ENCODE results near the gene ATP5PB. TPM values are rescaled to one million over a fixed set of nuclear protein-coding genes. Genes with fewer than 3 reads are reported as not detected.

The ATP5PB gene
- total RNA-seq, 1 donor from 2014 or later = 161 TPM

DNA sequence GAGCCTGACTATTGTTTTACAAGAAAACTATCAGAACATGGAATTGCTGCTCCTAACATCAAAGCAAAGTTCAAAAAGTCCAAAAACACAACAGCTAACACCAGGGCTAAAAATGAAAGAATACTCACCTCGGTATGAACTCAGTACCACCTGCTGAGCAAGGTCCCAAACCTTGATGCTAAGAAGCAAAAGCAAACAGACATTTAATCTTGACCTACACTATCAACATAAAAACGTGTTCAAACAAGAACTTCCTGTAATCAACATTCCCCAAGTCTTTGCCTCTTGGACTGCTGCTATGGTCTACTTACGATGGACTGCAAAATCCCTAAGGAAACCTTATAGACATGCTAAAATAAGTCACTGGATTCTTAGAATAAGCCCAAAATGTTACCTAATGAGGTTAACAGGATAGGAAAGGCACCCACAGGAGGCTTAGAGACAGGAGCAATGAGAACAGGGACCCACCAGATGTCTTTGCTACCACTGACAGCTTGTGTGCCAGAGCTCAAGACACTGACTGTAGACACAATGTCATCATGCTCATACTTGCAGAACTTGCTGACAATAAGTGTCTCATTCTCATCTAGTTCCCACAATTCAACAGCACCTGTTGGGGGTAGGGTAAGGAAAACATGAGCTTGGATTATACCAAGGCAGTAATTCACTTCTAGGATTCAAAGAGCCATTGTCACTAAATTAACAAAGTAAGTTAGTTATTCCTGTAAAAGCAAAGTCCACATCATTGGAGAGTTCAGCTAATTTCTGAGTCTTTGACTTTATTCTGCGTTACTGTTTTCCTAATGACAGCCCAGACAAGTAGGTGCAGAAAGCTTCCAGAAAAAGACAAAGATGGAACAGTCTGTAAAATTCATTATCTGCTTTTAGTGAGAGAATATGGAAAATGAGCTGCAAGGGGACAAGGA lies 2.0 kb upstream of the ATP5PB start:
- DNase-seq (ENCODE audit: low spot score) = no peak

DNA sequence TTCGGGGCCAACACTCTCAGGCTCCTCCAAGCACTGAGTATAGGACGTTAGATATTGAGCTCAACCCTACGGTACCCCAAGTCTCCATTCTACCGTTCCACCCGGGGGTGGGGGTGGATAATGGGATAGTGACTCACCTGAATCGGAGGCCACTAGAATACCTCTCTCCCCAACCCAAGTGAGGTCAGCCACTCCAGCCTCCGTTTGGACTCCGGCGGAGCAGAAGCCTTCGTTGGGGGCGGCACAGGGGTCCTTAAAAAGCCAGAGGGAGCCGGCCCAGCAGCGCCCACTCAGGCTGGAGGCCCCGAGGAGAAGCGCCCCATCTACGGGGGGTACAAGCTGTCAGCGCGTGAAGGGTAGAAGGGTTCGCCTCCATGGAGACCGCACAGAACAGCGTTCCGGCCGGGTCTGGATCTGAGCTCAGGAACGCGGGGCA lies 764 bp upstream of the ATP5PB start:
- DNase-seq (ENCODE audit: low spot score) = no peak

DNA sequence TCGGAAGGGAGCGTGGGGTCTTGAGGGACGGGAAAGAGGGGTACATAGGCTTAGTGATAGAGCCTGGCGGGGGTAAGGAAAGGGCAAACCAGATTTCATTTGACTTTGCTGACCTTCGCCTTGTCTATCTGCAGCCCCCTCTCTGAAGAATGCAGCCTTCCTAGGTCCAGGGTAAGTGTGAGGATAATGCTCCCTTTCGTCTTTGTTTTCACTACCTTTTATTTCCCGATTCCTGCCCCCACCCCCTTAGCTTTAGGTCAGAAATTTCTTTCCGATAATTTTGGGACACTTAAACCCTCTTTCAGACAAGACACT lies 396 bp downstream of the ATP5PB start:
- DNase-seq (ENCODE audit: low spot score) = no peak

DNA sequence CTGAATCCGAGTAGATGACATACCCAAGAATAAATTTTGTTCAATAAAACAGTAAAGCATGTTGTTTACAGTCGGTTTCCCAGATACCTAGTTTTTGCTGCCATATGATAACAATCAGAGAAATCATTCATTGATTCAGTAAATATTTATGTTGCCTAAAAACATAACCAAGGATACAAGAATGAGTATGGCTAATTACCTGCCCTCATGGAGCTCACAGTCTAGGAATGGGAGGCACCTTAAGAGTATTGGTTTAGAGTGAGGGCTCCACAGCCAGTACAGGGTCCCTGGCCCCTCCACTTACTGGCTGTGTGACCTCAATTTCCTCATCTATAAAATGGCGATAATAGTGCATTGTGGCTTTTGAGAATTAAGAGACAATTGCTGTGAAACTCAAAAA lies 921 bp downstream of the ATP5PB start:
- DNase-seq (ENCODE audit: low spot score) = no peak

DNA sequence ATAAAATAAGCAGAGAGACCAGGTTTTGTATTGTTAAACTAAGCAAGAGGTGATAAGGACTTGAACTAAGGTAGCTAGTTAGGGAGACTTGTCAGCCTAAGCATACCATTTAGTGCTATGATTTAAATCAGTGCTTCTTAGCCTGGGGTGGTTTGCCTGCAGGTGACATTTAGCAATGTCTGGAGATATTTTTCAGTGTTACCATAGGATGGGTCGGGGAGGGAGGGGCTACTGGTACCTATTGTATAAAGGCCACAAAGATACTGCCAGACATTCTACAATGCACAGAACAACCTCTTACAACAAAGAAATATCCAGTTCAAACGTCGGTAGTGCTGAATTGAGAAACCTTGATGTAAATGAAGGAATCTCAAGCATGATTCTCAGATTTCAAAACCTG lies 3.3 kb downstream of the ATP5PB start:
- no peak for DNase-seq (ENCODE audit: low spot score)

DNA sequence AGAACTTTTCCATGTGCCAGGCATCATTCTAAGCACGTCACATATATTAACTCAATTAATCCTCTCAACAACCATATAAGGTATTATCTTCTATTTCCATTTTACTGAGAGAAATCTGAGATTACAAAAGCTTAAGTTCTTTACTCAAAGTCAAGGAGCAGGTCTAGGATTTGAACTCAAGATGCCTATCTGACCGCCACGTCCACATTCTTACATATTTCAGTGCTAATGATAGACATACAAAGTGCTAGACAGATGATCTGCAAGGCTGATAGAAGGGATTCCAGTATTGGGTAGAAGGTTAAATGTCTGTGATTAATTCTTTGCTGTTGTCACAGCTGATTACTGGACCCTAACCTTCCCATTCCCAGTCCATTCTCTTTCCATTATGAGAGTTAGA lies 4.4 kb downstream of the ATP5PB start:
- DNase-seq (ENCODE audit: low spot score) = no peak

DNA sequence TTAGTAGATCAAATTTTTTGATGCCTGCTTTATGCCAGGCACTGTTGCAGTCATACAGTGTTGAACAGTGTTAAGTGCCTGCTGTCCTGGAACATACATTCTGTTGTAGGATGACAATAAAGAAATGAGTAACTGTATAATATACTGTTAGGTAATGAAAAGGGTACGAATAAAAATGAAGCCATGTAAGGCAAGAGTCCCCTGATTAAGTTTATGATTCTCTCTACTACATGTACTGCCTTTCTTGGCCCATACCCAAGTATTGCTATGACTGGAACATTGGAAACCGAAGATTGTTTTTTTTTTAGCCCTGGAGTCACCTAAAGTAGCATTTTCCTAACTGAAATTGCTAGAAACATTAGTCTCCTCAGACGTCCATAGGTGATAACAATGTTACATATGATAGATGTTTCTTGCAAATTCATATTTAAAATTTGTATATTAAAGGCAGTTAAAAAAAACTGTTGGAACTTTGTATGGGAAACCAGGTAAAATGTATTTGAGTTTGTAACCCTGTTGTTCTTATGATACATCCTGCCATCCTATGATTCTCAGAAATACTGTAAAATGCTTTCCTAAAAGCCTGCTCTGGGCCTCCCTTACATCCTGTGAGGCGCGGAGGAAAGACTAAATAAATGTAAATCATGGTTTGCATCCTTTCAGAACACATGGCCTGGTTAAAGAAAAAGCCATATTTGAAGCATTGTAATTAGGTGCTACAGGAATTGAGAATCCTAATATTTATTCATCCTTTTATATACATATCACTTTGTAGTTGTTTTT lies 5.8 kb downstream of the ATP5PB start:
- no peak for DNase-seq (ENCODE audit: low spot score)

DNA sequence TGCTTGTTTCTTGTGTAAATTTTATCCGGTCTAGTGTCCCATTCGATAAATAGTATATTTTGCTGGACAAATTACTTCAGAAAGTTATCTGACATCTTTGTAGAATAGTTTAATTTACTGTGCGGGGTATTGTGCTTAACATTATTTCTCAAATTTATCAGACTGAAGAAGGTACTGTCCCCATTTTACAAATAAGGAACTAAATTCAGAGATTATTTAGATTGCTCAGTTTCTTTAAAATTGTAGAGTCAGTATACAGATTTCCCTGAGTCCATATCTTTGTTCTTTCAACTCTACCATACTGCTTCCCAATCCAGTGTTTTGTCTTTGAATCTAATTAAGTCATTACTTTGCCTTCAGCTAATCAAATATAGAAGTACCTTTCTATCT lies 6.4 kb downstream of the ATP5PB start:
- no peak for DNase-seq (ENCODE audit: low spot score)

DNA sequence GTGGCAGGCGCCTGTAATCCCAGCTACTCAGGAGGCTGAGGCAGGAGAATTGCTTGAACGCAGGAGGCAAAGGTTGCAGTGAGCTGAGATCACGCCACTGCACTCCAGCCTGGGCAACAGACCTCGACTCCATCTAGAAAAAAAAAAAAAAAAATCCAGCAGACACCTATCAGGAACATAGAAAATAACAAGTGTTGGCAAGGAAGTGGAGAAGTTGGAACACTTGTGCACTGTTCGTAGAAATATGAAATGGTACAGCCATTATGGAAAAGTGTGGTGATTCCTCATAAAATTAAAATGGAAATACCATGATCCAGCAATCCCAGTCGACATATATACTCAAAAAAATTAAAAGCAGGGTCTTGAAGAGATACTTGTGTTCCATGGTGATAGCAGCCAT lies 12.5 kb downstream of the ATP5PB start:
- no peak for DNase-seq (ENCODE audit: low spot score)

DNA sequence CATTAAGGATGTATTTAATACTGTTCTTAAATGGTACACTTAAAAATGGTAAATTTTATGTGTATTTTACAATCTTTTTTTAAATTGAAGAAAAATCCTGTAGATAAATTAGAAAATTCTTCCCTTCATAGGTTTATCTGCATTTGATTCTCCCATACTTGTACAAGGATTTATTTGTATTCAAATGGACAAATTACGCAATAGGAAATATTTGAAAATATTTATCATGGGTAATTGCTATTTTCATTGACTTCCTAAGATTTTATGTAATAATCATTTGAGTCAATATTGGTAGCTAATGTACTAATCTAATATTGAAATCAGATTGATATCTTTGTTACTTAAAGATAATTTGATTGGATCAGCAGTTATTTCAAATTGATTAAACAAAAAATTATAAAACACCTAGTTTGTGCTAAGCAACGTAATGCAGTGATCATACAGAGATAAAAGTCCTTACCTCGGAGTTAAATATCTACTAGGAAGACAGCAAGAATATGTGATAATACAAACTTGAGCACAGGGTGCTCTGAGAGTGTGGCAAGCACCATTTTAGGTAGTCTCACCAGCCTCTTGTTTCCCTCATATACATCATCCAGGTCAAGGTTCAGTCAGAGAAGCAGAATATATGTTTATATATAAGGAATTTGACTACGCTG lies 13.2 kb downstream of the ATP5PB start:
- no peak for DNase-seq (ENCODE audit: low spot score)

DNA sequence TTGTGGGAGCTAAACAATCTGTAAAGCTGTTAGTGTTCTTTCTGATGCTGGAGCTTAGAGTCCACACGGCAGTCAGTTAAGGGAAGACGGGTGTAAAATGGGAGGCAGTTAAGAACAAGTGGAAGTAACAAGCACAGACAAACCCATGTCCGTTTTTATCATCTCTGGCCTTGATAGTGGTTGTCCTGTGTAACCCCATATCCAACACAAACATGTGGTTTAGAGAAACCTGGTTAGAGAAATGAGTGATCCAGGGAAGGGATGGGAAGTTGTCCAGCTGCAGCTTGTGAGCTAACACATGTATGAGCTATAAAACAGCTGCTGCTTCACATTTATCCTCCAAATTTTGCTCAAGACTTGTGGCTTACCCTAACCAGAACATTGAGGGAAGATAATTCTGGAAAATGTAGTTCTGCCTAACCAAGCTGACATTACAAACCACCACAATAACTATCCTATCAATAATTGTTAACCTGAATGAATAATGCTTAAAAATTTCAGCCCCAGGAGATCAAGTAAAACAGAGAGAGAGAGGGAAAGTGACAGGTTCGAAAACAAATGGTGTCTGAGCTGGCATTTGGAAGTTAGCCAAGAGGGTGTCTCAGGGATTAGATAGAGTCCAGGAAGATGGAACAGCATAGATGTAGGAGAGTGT lies 13.9 kb downstream of the ATP5PB start:
- no peak for DNase-seq (ENCODE audit: low spot score)

DNA sequence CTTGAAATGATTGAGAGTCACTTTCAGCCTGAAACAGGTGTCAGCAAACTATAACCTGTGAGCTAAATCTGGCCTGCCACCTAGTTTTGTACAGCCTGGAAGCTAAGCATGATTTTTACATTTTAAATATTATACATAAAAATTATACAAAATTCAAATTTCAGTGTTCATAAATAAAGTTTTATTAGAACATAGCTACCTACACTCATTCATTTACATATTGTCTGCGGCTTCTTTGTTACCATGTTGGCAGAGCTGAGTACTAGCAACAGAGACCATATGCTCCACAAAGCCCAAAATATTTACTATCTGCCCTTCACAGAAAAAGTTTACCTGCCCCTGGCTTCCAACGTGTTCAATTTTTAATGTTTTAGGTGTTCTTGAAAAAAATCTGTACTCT lies 16.5 kb downstream of the ATP5PB start:
- DNase-seq (ENCODE audit: low spot score) = no peak

DNA sequence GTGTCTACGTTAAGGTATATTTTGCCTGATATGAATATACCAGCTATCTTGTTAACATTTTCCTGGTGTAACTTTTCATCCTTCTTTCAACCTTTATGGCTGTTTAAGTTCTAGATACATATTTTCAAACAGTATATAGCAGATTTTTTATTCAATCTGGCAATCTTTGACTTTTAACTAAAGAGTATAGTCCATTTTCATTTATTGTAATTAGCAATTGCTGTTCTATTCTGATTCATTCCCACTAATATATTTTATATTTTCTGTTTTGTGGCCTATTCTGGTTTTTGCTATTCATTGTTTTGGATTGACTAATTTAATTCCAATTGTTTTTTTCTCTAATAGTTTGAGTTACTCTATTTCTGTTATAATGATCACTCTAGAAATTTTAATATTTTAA lies 17.2 kb downstream of the ATP5PB start:
- DNase-seq (ENCODE audit: low spot score) = no peak

DNA sequence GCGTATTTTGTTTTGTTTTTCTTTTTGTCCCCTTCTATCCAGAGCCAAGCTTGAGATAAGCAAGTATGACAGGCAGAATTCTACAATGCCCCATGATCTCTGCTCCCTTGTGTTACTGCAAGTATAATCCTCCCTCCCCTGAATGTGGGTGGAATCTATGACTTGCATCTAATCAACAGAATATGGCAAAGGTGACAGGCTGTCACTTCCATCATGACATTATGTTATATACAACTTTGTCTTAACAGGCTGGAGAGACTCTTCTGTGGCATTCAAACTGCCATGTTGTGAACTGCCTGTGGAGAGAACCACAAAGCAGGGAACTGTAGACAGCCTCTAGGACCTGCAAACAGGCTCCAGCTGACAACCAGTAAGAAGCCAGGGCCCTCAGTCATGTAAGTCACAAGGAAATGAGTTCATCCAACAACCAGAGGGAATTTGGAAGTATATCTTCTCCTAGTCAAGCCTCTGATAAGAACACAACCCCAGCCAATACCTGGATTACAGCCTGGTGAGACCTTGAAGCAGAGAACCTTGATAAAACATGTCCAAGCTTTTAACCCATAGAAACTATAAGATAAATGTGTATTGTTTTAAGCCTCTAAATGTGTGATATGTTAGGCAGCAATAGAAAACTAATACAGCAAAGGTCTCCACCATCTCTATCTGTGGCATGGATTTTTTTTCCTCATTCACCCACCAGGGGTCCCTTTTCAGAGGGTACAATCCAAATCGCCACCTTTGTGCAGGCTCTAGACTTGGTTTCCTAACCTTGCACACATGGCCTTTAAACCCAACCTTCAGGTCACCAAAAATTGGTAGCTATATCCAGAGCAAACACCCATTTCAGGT lies 18.8 kb downstream of the ATP5PB start:
- no peak for DNase-seq (ENCODE audit: low spot score)

DNA sequence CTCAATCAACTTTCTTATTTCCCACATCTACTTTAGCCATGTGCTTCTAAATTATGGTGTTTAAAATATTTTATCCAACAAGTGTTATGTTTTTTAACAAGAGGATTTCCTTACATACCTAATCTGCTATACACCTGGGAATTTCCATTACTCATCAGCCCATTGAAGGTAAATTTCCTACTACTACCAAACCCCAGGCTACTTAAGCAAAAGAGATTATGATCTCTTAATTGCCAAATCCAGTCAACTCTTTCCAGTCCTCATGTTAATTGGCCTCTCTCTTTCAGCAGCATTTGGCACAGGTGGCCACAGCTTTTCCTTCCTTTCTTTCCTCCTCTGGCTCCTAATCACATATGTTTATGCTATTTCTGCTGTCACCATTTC lies 19.4 kb downstream of the ATP5PB start:
- no peak for DNase-seq (ENCODE audit: low spot score)

DNA sequence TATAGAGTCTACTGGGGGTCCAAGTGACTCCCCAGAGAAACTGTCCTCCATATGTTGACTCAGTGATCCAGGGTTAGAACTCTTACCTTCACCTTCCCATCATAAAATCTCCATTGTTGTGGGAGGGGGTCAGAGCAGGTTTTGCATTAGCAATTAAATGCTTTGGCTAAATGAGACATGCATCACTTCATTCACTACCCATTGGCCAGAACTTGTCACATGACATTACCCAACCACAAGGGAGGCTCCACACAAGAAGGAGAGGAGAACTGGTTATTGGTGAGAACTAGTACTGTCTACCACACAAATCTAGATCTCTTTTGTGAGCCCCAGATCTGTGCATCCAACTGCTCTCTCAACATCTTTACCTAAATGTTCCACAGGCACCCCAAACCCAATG lies 20.3 kb downstream of the ATP5PB start:
- DNase-seq (ENCODE audit: low spot score) = no peak

DNA sequence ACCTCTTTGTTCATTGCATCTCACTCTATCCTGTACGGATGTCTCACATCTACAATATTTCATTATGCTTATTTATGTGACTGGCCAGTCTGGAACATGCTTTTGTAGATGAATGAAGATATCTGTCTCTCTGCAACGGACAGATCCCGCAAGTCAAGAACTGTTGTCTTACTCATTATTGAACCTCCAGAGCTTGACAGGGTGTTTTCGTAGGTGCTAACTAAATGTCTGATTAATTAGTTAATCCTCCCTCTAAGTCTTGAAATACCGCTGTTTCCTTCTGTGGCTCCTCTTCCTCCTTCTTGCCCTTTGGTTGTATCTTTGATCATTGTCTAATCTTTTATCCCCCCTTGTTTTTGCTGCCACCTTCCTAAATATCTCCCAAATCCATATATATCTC lies 21.3 kb downstream of the ATP5PB start:
- no peak for DNase-seq (ENCODE audit: low spot score)

DNA sequence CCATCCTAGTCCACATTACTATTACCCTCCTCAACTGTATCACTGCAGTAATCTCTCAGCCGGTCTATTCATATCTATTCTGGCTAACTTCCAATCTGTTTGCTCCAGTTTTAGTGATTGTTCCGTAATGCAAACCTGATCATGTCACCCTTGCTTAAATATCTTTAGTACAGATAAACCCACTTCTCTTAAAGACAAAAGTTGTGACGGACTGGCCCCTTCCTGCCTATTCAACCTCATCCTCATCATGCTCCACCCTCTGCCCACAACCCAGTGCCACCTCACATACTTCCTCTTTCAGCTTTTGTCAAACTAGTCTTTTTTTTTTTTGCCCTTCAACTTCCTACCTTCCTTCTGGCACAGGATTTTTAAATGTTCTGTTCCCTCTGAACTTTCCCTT lies 21.7 kb downstream of the ATP5PB start:
- DNase-seq (ENCODE audit: low spot score) = no peak

DNA sequence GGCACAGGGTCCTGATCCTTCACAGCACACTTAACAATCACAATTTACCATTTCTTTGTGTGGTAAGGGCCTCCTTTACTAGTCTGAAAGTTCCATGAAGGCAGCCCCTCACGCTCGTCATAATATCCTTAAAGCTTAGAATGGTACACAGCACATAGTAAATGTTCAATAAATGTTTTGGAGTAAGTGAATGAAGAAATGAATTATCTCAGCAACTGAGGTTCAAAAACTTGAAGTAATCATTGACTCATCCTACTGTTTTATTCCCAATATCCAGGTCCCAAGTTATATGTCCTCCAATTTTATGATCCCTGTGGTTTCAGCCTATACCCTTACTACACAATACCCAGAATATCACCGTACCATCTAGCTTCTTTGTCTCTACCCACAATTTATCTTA lies 22.3 kb downstream of the ATP5PB start:
- no peak for DNase-seq (ENCODE audit: low spot score)

DNA sequence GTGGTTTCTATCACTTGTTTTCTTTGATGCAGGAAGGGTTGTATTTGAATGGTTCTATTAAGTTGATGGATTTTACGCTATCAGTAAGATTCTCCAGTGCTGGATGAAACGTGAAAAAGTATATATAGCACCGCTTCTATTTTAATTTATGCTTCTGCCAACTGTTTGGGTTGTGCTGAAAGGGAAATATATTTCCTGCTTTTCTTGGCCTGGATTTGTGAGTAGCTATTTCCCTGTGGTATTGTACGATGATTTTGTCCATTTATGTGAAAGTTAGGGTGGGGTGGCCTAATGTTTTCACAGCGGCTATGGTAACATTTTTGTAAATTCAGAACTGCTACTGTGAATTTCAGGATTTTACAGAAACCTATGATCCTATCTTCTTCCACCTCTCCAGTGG lies 24.8 kb downstream of the ATP5PB start:
- DNase-seq (ENCODE audit: low spot score) = no peak

DNA sequence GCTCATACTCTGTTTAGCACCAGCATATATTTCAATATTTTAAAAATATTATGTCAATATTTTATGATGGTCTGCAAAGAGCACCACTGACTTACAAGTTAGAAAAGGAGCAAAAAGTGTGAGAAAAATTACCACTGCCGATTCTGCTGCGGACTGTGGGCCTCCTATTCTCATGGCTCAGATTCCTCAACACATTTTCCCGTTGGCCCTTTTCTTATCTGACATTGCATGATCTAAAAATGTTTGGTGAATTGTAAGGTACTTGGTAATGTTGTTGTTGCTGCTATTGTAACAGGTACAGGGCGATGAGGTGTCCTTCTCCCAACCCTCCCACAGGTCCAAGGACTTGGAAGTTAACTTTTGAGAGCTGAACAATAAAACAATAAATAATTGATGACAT lies 25.3 kb downstream of the ATP5PB start:
- DNase-seq (ENCODE audit: low spot score) = no peak
